ENCODE measurements around the gene IL1R2.

IL1R2 gene

DNA sequence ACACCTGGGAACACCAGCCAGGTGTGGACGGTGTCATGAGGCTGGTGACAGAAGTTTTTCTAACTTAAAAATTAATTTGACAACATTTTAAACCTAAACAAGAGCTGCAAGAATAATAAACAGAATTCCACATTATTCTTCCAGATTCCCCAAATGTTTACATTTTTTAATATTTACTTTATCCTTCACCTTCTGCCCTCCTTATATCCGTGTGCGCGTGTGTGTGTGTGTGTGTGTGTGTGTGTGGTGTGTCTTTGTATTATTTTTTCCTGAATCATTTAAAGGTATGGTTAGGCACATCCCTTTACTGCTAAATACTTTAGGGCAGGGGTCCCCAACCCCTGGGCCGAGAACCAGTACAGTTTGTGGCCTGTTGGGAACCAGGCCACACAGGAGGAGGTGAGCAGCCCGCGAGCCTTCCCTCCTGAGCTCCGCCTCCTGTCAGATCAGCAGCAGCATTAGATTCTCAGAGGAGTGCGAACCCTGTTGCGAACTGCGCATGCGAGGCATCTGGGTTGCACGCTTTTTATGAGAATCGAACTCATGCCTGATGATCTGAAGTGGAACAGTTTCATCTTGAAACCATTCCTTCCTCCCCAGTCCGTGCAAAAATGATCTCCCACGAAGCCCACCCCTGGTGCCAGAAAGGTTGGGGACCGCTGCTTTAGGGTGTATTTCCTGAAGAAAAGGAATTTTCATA, 16.4 kb upstream of the IL1R2 start:
- DNase-seq (ENCODE audit: low read depth), result no peak

DNA sequence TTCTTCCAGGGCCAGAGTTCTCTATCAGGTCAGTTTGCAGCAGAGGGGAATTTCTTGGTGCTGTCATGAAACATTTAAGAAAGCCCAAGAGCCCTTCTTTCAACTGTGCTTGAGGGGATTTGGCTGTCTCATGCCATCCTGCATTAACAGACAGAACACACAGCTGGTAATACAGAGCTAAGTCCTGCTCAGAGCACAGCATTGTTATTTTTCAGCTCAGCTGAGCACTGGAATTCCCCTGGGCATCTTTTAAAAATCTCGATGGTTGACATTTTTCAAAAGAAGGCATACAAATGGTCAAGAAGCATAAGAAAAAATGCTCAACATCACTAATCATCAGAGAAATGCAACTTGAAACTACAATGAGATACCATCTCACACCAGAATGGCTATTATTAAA, 14.9 kb upstream of the IL1R2 start:
- DNase-seq (ENCODE audit: low read depth), result no peak

DNA sequence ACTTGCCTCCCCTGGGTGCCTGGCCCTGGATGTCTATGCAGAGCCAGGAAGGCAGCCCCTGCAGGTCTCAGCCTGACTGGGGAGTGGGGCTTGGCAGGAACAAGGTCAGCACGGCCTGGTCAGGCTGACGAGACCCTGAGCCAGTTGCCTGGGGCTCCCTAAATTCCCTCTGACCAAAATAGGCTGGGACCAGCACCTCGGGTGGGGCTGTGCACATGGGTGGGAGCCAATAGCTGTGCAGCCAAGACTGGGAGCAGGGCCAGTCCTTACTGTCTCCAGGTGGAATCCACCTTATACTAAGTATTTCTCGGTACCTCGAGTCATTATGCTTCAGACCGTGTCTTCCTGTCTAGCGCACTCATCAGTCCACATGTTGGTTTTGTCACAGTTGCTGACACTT, 11.4 kb upstream of the IL1R2 start:
- DNase-seq (ENCODE audit: low read depth), result no peak

DNA sequence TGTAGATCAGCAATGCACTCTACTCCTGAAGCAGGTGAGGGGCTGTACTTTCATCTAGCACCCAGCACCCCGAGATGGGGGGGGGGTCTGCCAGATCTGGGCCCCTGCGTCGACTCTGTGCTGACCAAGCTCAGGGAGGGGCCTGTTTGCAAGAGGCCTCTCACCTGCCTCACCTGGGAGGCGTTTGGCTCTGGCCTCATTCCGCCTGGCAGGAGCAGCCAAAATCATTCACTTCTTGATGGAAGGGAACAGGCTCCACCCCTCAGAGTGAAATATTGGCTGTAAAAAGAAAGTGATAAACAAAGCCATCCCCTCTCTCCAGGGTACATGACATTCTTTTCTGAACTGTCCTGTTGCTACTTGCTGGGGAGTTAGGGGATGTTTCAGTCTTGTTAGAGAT, 10.7 kb upstream of the IL1R2 start:
- DNase-seq (ENCODE audit: low read depth), result no peak

DNA sequence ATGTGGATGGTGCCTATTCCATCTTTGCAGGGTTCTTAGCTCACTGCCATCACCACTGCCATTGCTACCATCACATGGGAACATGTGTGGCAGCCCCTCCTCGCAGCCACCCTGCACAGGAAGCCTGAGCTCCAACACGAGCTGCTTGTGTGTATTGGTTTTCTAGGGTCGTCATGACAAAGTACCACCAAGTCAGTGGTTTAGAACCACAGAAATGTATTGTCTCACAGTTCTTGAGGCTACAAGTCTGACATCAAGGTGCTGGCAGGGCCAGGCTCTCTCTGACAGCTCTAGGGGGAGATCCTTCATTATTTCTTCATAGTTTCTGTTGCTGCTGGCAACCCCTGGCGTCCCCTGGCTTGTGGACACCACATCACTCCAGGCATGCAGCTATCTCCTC, 10.3 kb upstream of the IL1R2 start:
- DNase-seq (ENCODE audit: low read depth), result no peak

DNA sequence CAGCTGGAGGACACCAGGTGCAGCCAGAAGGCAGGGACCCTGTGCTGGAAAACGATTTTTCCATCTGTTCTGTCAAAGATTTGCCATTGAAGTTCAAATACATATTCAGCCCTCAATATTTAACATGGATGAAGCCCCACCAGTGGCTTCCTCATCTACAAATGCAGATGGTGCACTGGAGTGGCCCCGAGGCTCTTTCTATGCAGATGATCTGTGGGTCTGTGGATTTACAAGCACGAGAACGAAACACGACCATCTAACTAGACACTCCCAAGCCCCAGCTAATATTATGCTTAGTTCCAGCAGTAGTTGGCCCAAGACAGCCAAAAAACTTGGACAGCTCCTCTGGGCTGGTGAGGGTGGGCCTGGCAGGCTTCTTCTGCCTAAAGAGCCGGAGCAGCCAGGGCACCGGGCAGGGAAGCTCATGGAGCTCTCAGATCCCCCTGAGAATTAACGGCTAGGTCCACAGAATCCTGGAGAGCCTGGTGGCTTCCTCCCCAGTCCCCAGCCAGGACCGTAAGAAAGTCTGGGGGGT, 9.2 kb upstream of the IL1R2 start:
- DNase-seq (ENCODE audit: low read depth), result no peak

DNA sequence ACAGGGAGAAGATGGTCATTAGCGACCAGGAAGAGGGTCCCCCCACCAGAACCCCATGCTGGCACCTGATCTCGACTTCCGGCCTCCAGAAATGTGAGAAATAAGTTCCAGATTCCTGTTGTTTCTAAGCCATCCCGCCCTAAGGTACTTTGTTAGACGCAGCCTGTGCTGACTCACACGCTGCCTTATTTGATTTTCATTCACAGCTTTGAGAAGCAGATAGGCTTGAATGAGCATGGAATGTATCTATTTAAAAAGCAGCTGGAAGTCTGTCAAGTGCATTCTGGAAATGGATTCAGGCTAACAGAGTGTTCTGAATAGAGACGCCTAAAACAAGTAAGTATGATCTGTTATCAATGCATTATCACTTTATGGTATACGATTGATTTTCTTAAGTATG, 8.3 kb upstream of the IL1R2 start:
- no peak for DNase-seq (ENCODE audit: low read depth)

DNA sequence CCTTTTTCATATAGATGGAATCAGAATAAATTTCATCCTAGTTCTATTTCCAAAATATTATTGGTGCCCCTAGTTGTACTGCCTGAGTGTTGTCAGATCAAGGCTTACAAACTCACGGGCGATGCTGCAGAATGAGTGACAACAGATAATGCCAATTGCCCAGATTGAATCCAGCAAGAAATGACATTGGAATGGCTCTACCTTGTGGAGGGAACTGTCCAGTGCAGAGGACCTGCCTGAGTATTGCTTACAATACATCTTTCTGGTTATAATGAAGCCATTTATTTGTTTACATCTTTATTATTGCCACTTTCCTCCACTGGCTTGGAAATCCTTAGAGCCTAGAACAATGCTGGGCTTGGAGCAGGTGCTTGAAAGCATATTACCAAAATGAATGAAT, 7.8 kb upstream of the IL1R2 start:
- no peak for DNase-seq (ENCODE audit: low read depth)

DNA sequence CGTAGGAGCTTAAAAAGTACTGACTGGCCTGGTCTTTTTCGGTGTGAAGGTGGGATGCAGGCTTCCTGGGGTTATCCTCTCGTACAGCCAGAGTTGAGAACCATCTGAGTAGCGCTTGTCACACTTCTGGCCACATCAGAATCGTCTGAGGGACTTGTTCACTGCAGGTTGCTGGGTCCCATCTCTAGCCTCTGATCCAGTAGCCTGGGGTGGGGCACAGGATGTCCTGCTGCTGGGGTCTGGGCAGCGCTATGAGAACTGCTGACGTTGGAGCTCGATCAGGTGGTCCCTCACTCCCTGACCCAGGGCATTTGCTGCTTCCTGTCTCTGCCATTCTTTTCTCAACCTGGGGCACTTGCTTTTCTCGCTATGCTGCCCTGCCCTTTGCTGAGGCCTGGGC, 7.1 kb upstream of the IL1R2 start:
- no peak for DNase-seq (ENCODE audit: low read depth)

DNA sequence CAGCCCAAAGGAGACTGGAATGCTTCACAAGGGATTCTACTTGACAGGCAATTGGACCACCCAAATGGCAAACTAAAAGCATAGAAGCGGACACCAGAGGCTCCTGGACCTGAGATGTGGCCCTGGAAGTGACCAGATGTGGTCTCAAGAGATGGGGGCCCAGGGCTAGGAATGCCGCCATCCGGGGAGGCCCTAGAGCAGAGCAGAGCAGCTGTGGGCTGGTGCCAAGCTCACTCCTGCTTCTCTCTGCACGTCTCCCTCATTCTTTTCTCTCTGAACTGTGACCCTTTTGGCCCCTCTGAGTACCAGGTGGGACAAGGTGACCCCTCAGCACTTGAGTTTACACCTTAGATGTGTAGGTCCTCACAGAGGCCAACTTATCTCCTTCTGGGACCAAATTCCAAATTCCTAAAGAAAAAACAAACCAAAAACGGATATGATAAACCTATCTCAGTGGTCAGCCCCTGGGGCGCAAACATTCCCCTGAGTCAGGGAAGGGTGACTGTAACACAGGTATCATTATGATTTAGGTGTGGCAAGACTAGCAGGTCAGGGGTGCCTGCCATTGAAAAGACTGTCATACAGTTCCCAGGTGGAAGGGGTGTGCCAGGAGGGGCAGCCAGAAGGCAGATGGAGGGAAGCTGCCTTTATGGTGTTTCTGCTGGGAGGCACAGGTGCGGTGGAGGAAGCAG, 6.5 kb upstream of the IL1R2 start:
- DNase-seq (ENCODE audit: low read depth), result no peak

DNA sequence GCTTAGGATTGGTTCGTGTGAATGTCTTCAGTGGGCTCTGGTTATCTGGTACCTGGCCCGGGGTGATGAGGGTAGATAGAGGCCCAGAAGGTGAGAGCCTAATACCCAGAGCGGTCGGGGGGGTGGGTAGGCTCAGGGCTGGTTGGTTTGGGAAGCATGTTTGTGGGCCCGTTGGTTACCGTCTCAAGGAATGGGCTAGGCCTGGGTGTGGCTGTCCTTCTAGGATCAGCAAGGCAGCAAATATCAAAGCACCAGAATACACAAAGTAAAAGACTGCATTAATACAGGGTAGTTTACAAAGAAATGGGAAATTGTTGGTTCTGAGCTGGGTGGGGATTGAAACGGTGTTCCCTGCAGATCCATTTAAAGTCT, 6.0 kb upstream of the IL1R2 start:
- no peak for DNase-seq (ENCODE audit: low read depth)

DNA sequence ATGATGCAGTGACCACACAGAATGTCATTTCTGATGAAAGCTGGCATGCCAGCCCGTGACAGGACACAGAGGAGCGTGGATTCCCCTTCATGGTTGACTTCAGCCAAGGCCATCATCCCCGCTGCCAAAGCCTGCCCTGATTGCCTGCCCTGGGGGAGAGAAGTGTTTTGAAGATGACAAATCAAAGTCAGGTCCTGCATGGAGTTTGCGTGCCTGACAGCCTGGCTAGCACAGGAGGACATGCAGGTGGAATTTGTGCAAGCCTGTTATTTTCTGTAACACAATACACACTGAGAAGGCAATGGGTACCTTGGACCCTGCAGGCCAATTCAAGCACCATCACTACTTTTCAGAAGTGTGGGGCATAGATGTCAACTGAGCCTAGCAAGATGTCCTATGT, 5.4 kb upstream of the IL1R2 start:
- DNase-seq (ENCODE audit: low read depth), result no peak

DNA sequence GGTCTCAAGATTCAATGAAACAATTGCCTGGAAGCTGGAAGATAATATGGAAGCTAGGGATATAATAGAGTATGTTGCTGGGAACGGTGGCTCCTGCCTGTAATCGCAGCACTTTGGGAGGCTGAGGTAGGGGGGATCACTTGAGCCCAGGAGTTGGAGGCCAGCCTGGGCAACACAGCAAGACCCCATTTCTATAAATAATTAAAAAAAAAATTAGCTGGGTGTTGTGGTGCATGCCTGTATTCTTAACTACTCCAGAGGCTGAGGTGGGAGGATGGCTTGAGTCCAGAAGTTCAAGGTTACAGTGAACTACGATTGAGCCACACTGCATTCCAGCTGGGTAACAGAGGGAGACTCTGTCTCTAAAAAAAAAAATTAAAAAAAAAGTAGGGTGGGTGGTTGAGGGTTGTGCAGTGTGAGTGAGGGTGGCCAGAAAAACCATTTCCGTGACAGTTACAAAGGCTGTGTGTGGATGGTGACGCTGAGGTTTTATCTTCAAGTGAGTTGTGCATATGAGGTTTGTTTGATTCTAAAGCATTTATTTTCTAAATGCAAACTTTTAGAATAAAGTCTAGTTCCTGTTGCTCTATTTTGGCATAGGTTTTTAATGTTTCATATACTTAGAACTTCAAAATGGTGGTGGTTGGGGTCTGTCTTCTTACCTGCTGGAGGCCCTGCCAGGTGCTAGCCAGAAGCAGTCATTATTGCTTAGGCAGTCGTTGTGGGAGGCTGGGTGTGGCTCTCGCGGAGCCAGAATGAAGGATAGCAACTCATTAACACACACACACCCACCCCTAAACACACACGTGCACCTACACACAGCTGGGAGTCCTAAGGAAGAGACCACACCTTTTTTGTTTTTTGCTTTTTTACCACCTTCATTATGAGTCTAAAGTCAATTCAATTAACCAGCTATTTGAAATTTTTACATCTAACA, 4.7 kb upstream of the IL1R2 start:
- DNase-seq (ENCODE audit: low read depth), result no peak

DNA sequence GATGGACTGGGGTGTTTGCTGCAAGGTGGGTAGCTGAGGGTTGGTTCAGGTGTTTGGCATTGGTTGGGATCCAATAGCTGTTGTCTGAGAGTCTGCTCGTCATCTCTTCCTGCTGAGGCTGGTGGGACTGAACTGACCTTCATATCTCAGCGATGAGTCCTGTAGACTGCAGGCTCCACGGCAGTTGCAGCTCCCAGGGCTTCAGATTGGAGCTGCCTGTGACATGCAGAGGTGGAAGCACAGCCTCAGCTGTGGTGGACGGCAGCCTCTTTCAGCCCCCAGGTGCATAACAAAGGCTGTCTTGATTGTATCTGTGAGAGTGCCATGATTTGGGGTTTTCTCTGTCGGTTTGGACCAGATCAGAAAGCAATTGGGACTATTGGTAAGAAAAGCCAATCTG, 3.9 kb upstream of the IL1R2 start:
- no peak for DNase-seq (ENCODE audit: low read depth)

DNA sequence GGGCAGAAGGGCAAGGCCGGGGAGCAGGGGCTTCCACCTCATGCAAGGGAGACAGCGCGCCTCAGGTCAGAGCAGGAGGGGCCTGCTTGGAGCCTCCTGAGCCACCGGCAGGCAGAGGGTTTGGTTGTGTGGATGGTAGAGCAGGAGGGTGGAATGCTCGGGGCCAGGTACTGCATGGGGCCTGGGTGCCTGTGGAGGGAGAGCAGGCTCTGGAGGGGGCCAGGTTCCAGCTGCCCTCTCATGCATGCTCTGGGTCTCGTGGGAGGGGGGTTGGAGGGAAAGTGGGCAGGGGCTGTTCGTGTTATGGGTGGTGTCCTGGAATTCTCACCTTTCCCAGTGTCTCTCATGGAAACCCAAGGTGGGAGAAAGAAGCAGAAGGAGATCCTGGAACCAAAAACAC, 3.2 kb upstream of the IL1R2 start:
- DNase-seq (ENCODE audit: low read depth), result no peak

DNA sequence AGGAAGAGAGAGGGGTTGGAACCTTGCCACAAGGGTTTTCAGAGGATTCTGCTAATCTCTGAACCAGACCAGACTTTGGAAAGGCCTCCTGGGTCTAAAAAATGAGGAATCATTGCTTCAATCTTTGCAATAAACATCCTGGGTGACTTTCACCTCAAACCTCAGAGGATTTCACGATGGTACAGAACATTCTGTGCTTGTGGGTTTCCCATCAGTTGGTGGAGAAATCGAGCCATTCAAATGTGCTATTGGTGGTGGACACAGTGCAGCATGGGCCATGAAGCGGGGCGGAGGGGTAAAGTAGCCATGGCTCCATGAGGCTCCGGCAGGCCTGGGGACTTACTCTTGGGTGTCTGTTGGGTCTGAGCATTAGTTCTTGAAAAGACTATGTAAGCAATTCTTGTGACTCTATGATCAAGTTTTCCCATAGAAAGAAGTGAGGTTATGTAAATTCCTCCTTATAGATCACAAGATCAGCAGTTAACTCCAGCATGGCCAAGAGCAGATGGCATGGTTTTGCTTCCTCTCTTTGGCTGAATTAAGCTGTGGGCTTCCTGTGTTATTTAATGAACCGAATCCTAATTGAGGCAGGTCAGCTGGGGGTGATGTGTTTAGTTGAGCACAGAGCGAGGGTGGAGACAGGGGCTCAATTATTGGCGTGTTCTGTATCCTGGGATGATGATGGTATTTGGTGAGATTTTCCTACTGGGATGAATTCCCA, 1.9 kb upstream of the IL1R2 start:
- no peak for DNase-seq (ENCODE audit: low read depth)

DNA sequence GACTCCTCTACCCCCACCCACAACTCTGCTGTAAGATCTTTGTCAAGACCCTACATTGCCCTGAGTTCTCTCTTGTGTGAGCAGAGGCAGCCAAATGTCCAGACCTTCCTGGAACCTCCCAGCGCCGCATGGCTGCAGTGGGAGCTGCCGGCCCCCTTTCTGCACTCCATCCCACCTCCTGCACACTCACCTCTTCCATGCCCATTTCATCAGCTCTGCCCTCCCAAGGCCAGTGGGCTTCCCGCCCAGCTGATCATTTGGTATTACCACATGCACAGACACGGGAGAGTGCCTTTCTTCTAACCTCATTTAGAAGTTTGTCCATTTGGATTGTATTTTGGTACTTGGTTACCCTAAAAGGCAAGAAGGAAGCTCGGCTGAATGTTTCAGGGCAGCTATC, 2.0 kb downstream of the IL1R2 start:
- DNase-seq (ENCODE audit: low read depth), result no peak

DNA sequence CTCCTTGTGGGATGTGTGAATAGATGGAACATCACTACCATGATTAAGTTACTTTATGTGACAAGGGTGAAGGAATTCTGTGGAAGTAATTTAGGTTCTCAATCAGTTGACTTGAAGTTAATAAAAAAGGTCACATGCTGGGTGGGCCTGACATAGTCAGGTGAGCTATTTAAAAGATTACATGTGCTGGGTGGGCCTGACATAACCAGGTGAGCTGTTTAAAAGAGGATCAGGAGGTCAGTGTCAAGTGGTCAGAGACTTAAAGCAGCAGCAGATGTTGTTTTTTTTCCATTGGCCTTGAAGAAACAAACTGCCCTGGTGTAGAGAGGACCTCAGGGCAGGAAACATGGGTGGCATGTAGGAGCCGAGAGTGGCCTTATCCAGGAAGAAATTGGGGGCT, 3.3 kb downstream of the IL1R2 start:
- DNase-seq (ENCODE audit: low read depth), result no peak

DNA sequence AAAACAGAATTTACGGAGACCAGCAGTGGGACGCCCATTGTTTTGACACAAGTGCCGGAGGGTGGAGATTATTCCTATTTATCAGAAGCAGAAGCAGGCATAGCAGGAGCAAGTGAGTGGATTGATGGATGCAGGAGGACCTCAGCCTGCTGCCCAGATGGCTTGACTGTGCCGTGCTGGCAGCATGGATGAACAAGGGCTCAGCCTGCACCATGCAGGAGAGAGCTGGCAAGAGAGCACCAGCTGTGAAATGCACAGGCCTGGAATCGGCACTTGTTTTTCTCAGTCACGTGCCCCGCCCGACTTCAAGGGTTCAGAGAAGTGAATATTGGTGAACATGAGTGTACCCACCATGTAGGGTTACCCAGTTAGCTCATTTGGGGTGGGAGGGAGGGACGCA, 4.0 kb downstream of the IL1R2 start:
- DNase-seq (ENCODE audit: low read depth), result no peak

DNA sequence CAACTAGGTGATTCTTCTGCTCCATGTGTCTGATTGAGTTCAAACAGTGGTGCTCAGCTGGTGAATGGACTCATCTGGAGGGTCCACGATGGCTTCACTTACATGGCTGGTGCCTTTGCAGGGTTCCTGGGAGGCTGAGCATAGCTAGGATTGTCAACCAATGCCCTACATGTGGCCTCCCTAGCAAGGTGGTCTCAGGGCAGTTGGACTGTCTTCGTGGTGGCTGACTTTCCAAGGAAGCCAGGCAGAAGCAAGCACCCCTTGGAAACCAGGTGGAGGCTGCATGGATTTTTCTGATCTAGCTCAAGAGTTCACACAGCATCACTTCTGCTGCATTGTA, 6.8 kb downstream of the IL1R2 start:
- no peak for DNase-seq (ENCODE audit: low read depth)

DNA sequence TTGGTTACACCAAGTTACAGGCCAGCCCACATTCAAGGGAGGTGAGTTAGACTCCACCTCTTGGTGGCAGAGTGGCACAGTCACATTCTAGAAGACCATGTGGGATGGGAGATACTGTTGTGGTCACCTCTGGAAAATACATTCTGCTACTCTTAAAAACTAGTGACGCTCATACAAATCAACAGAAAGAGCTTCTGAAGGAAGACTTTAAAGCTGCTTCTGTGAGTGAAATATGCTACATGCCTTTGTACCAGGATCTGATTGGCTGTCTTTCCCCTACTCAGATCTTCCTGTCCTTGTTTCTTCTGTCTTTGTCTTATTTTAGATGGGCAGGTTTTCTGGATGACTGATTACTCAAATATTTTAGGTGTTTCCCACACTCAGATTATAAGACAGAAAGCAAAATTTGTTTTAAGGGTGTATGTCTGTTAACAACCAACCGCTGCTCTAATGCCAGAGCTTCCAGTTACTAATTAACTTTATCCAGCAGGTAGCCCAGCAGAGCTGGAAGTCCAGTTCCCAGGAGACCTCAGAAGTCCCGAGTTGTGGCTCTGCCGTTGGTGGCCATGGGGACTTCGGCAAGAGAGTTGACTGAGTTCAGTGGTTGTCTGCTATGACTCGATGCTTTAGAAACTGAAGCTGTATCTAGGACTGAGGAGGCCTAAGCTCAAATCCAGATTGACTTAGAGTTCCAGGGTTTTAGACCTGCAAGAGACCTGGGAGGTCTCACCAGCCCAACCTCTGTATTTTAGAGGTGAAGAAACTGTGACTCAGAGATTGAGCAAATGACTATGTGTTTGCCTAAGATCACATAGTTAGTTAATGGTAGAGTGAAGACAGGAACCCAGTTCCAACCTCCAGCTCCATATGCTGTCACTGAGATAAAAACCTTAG, 7.4 kb downstream of the IL1R2 start:
- DNase-seq (ENCODE audit: low read depth), result no peak

Data from stimulated activated CD8-positive, alpha-beta memory T cell treated with anti-CD3 and anti-CD28 coated beads, Interleukin-7, amount 100 ng/mL, for 24 hours (primary cell).